ENCODE measurements around the gene USF2. TPM values are rescaled to one million over a fixed set of nuclear protein-coding genes. Genes with fewer than 3 reads are reported as not detected.

The USF2 gene
- total RNA-seq, 1 experiment from 2014 or later: 81.6 TPM

- ChIA-PET POLR2A (interaction anchor here (0.6 to 1.5 kb wide), 9 partner anchors 9 to 625 kb away, joined by 3 to 4 read pairs (median 3); partner anchors contain the start of gene COX6B1), CTCF (interaction anchor here (0.5 to 0.9 kb wide), 3 partner anchors 130 to 432 kb away, joined by 3 to 4 read pairs (median 3); no protein-coding TSS in a partner anchor)
- H3K36me3 Mint-ChIP-seq (ENCODE audit: insufficient read depth, unreplicated experiment): peaks cover 66% of the 10 kb centered on the region
- DNase-seq (ENCODE audit: unreplicated experiment): no peak
- no peak for TF ChIP-seq CTCF (IDR thresholded peaks at IDR 0.05; ENCODE audit: unreplicated experiment)
- peaks cover 15% of the 10 kb centered on the region for H3K4me1 Mint-ChIP-seq (ENCODE audit: insufficient read depth, unreplicated experiment)
- no TSS peak for BruUV-seq (replicated peaks)
- H3K27me3 Mint-ChIP-seq (ENCODE audit: insufficient read depth, unreplicated experiment): no peaks in the 10 kb centered on the region
- intact Hi-C loops (cut with micrococcal nuclease): loop anchor here (5.0 to 10.0 kb wide), 2 partner anchors 89 to 114 kb away; partner anchors contain the start of genes FFAR3 and FXYD5
- H3K4me3 Mint-ChIP-seq (ENCODE audit: unreplicated experiment): peak overlapping the region; percentile 83
- H3K9me3 Mint-ChIP-seq (ENCODE audit: unreplicated experiment): no peaks in the 10 kb centered on the region
- H3K27ac Mint-ChIP-seq (ENCODE audit: low read depth, unreplicated experiment): peak overlapping the region; percentile 70
Measured at GRCh38 chr19:35265900-35266519, 2.8 kb upstream of the USF2 start.

- Mint-ChIP-seq H3K27me3 (ENCODE audit: insufficient read depth, unreplicated experiment) (no peaks in the 10 kb centered on the region), H3K9me3 (ENCODE audit: unreplicated experiment) (no peaks in the 10 kb centered on the region), H3K4me1 (ENCODE audit: insufficient read depth, unreplicated experiment) (peaks cover 15% of the 10 kb centered on the region), H3K27ac (ENCODE audit: low read depth, unreplicated experiment) (peak overlapping the region; percentile 81), H3K4me3 (ENCODE audit: unreplicated experiment) (peak overlapping the region; percentile 83), H3K36me3 (ENCODE audit: insufficient read depth, unreplicated experiment) (peaks cover 68% of the 10 kb centered on the region)
- no TSS peak for BruUV-seq (replicated peaks)
- DNase-seq (ENCODE audit: unreplicated experiment): no peak
- intact Hi-C loops (cut with micrococcal nuclease): loop anchor here (5.0 to 10.0 kb wide), 2 partner anchors 88 to 114 kb away; partner anchors contain the start of genes FFAR3 and FXYD5
- ChIA-PET CTCF (interaction anchor here (0.8 to 0.9 kb wide), 2 partner anchors 130 to 228 kb away, joined by 3 to 4 read pairs; no protein-coding TSS in a partner anchor), POLR2A (interaction anchor here (0.6 to 1.5 kb wide), 8 partner anchors 11 to 625 kb away, joined by 3 to 4 read pairs (median 3); partner anchors contain the start of gene COX6B1)
- no peak for TF ChIP-seq CTCF (IDR thresholded peaks at IDR 0.05; ENCODE audit: unreplicated experiment)
Measured at GRCh38 chr19:35266520-35267352, 2.0 kb upstream of the USF2 start.

- TSS peak; percentile 79 for BruUV-seq (replicated peaks)
- Mint-ChIP-seq H3K9me3 (ENCODE audit: unreplicated experiment) (no peaks in the 10 kb centered on the region), H3K36me3 (ENCODE audit: insufficient read depth, unreplicated experiment) (peaks cover 70% of the 10 kb centered on the region), H3K27ac (ENCODE audit: low read depth, unreplicated experiment) (peak overlapping the region; percentile 81), H3K4me1 (ENCODE audit: insufficient read depth, unreplicated experiment) (peaks cover 15% of the 10 kb centered on the region), H3K27me3 (ENCODE audit: insufficient read depth, unreplicated experiment) (no peaks in the 10 kb centered on the region), H3K4me3 (ENCODE audit: unreplicated experiment) (peak overlapping the region; percentile 83)
- no peak for TF ChIP-seq CTCF (IDR thresholded peaks at IDR 0.05; ENCODE audit: unreplicated experiment)
- CTCF ChIA-PET: interaction anchor here (0.6 kb wide), 2 partner anchors 293 to 297 kb away, joined by 3 to 4 read pairs; no protein-coding TSS in a partner anchor
- DNase-seq (ENCODE audit: unreplicated experiment): no peak
- POLR2A ChIA-PET: interaction anchor here (0.6 to 1.5 kb wide), 9 partner anchors 11 to 552 kb away, joined by 3 to 4 read pairs (median 4); partner anchors contain the start of genes COX6B1 and FXYD5
- intact Hi-C loops (cut with micrococcal nuclease): loop anchor here (5.0 to 10.0 kb wide), 2 partner anchors 87 to 115 kb away; partner anchors contain the start of genes FFAR3 and FXYD5
Measured at GRCh38 chr19:35267353-35267817, 1.4 kb upstream of the USF2 start.
